ENCODE measurements around the gene DOCK2.

Gene DOCK2

DNA sequence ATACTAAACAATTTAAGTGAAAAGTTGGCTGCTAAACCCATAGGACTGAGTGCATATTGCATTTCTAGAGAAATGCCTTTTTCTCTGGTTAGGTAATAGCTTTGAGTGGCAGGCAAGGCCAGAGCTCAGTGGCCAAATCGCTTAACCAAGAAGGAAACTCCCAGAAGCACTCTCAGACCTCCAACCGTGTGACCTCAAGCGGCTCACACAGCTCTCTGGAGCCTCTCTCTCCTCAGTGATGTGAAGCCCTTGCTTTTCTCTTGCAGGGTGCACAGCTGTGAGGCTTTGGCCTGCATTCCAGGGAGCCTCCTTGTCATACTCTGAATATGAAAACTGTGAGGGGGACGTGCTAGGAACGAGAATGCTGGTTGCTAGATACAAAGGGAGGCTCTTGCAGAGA, 236.6 kb downstream of the DOCK2 start:
- no peak for DNase-seq

DNA sequence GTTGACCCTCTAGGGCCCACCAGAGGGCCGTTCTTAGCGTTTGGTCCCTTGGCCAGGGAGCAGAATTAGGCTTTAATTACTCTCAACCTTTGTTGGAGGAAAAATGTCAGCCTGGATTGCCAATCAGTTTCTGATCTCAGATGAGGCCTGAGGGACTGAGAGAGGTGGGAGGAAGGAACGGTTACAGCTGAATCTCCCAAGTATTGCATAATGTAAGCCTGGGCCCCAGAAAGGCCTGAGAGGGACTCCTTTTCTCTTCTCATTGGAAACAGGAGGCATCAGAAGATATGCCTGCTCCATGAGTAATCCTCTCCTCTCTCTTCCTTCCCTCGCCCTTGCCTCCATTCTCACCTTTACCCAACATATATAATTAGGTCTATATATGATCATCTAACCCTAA, 237.5 kb downstream of the DOCK2 start:
- DNase-seq = no peak

DNA sequence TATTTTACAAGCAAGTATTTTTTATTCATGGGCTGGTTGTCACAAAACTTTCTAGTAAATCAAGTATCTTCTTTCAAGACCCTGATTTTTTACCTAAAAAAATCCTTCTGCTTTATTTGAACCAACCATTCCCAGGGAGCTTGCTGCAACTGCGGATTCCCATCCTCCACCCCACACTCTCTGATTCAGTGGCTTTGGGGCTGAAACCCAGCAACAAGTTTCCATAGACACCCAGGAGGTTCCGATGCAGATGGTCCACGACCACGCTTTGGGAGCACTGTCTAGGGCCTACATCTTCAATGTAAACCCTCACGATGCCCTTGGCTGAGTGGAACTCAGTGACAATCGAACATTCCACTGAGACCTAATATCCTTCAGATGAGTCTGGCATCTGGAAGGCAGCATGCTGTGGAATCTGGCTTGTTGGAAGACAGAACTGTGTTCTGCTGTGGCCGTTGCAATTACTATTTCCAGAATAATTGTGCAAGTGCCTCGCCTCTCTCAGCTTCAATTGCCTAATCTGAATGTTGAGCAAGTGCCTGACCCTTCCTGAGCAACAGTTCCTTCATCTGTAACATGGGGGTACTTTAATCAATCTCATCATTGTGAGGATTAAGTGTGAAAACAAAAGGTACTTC, 238.1 kb downstream of the DOCK2 start:
- DNase-seq = no peak

GRCh38 chr5:169875731-169876130, 238.7 kb downstream of the DOCK2 start:
- DNase-seq = no peak

GRCh38 chr5:169876386-169876785, 239.3 kb downstream of the DOCK2 start:
- DNase-seq = no peak

DNA sequence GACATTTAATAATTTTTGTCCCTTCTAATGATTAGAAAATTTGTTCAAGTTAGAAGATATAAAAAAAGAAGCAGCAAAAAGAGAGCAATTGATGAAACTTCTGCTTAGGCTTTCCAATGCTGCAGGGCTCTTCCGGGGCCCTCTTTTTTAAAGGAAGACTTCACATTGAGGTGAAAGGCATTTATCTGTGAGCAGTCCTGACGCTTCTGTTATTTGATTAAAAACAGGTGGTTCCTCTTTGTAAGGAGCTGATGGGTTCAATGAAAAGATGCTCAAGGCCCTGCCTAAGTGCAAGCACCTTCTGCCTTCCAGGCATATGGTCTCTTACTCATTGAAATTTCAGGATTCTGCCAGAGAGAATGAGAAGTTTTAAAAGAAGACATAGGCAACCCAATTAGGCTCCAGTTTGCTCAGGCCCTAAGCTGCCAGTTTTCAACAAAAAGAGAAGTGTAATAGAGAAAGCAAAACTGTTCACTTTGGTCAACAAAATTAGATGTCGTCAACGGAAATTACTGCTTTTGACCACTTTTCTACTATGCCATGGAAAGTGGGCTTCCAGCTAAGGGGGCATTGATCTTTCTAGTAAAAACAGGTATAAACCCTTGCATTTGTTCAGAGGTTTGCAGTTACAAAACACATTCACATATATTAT, 243.1 kb downstream of the DOCK2 start:
- no peak for DNase-seq

- DNase-seq = no peak
Measured at GRCh38 chr5:169880785-169881184, 243.7 kb downstream of the DOCK2 start.

GRCh38 chr5:169881702-169882303, 244.7 kb downstream of the DOCK2 start:
- DNase-seq = no peak

DNA sequence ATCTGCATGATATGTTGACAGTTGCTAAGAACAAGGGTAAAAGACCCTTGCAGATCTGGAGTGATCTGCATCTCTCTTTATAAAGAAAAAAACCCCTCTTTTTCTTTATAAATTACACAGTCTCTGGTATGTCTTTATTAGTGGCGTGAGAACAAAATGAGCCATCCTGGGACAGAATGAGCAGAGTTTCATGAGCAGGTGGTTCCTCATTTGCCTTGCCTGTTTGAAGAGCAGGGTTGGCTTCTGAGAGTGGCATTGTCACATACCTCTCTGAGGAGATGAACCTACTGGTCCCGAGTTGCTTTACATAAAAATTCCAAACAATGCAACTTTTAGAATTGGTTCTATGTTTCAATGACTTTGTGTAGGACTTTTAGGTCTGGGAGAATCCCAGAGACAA, 249.0 kb downstream of the DOCK2 start:
- no peak for DNase-seq

GRCh38 chr5:169886677-169887076, 249.6 kb downstream of the DOCK2 start:
- no peak for DNase-seq

DNA sequence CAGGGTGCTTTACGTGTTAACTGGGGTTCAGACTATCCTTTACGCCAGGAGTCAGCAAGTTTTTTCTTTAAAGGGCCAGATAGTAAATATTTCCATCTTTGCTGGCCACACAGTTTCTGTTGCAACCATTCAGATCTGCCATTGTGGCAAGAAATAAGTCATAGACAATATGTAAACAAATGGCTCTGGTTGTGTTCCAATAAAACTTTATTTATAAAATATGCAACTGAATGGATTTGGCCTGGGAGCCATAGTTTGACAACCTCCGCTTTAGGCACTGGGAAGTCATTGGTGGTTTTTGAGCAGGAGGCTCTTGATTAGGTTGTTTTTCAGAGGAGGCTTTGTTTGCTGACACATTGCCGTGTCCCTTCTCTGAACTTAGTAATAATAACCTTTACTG, 252.5 kb downstream of the DOCK2 start:
- DNase-seq = no peak

DNA sequence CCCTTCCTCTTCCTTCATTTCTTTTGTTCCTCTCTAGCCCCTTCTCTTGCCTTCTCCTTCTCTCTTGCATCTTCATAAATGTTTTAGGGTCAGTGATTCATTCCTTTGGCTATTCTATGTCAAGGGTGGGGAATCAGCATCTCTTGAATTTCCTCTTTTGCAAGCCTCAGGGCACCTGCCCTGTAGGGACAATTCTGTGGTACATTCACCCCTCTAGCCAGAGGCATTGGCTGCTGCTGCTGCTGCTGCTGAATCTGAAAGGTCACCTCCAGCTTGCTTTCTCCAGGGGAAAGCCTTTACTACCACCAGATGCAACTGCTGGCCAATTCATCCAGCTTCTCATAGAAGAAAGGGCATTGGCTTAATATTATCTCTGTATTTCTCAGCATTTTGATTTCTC, 255.9 kb downstream of the DOCK2 start:
- no peak for DNase-seq

DNA sequence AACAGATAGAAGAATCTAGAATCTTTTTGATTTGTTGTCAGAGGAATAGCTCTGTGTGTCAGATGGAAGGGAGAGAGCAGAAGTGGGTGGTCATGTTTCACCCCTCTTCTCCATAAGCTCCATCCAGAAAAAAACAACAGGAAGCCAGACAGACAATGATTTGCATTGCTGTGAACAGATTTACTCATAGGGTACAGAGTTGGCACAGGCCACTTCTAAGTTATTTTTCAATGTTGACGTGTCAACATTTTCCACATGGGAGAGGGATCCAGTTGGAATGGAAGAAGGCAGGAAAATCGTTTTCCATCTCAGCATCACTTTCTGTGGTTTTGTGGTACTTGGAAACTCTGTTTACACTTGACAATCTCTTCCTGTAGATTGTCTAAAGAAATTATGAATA, 256.5 kb downstream of the DOCK2 start:
- no peak for DNase-seq

DNA sequence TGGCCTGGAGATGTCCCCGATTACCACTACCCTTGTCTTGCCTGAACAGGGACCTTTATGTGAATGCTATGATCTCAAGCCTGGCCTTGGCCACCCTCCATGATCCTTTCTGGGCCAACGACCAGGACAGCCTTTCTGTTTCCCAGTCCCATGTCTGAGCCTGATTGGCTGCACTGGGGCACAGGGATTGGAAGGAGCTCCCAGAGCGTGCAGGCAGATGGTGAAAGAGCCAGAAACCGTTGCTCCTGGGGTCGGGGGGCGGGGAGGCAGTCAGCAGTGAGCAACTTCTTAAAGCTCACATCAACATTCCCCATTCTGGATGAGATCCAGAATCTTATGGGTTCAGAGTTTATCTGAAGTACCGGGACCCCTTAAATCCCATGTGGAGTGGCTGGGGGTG, 258.9 kb downstream of the DOCK2 start:
- no peak for DNase-seq

GRCh38 chr5:169897481-169897880, 260.4 kb downstream of the DOCK2 start:
- DNase-seq = no peak

DNA sequence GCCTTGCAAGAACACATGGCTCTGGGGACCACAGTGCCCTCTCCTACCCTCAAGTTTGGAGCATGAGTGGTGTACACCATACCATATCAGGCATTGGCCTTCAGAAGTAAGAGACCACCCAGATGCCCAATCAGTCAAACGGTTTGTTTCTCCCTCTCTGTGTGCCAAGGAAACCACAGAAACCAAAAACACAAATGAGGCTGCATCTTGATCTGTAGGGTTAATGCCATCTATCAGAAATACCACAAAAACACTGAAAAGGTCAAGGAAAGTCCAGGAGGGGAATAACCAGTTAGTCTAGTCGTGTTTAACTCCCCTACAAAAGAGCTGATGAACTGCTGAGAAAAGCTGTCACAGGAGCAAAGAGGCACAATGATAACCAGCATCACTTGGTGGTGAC, 264.8 kb downstream of the DOCK2 start:
- DNase-seq = no peak

DNA sequence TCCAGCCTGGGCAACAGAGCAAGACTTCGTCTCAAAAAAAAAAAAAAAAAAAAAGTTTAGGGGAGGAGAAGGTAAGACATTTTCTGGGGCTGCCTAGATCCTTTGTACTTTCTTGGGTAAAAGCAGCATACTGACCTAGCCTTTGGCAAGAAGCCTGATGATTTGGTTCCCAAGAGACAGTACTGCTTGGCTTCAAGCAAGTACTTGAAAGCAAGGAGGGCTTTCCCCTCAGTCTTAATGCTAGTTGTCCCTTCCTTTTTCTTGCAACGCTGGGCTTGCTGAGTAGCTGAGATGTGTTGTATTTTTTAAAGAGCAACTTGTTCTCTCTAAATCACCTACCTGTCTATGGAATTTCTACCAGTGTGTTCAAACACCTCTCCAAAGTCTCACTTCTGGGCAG, 267.0 kb downstream of the DOCK2 start:
- DNase-seq = no peak

DNA sequence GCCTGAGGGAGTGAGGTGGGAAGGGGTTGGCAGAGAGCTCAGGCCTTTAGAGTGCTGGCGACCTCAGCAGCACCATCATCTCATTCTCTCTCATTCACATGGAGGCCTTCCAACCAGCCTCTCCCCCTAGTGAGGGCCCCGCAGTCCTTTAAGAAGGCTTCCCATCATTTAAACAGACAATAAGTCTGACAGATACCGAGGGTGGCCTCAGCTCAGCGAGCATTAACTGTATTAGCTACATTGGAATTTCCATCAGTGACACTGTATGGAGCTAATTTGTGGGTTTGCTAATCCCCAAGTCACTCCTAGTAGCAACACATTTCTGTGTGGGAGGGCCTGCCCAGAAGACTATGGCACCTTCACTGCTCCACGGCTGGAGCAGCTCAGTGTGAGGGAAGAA, 267.4 kb downstream of the DOCK2 start:
- no peak for DNase-seq

DNA sequence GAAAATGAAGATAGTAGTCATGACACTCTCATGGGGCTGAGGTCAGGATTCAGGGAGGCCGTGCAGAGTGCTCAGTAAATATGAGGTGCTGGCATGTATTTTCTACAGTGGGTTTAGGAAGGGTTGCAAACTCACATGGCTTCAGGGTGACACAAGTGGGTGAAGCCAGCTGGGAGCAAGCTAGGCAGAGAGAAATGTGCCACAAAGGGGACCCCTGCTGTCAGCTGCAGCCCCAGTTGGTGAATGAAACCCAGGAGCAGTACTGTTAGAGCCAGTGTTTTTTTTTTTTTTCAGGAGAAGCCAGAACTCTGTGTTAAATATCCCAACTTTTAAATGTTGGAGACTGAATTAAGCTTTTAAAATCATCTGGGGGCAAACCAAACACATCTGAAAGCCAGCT, 267.9 kb downstream of the DOCK2 start:
- no peak for DNase-seq

- DNase-seq = no peak
Measured at GRCh38 chr5:169906745-169907649, 269.9 kb downstream of the DOCK2 start.

- no peak for DNase-seq
Measured at GRCh38 chr5:169908864-169909263, 271.8 kb downstream of the DOCK2 start.

DNA sequence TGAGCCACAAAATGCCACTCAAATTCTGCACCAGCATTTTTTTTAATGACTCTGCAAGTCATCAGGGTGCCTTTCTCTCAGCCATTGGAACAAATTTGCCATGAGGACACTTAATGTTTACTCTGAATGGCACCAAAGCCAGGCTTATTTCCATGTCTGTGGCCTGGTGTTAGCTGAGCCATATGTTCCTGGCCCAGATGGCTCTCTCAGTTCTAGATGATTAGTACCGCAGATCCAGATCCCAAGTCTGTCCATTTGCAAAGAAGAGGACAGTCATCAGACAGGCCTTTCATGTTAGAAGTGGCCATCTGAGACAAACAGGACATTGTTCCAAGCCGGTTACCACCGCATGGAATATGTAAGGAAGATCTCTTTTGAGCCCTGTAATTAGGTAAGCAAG, 272.9 kb downstream of the DOCK2 start:
- no peak for DNase-seq

- DNase-seq = no peak
Measured at GRCh38 chr5:169910393-169910792, 273.3 kb downstream of the DOCK2 start.

All from effector CD8-positive, alpha-beta T cell (primary cell).